WERI-Rb-1 (cell line): ENCODE data around the gene C9orf153.

Source experiments
- DNase-seq: peaks from one replicate; pipeline ENCODE4 v3.0.0-alpha.2; 2020
- H3K27ac ChIP-seq: fragments of 250-450 bp; sonication (Bioruptor Pico); 2 replicates; pipeline ENCODE4 v1.5.1; 2020; ENCODE audit warnings: mild to moderate bottlenecking, moderate library complexity
- H3K27me3 ChIP-seq: fragments of 250-450 bp; sonication (Bioruptor Pico); 2 replicates; pipeline ENCODE4 v1.5.1; 2021; ENCODE audit warnings: mild to moderate bottlenecking, low read depth, moderate library complexity; ENCODE audit not compliant: insufficient read depth, severe bottlenecking
- H3K36me3 ChIP-seq: fragments of 250-450 bp; sonication (Bioruptor Pico); 2 replicates; pipeline ENCODE4 v1.5.1; 2020; ENCODE audit warnings: mild to moderate bottlenecking, moderate library complexity
- H3K4me3 ChIP-seq: 2 replicates; pipeline ENCODE4 v1.5.1; 2011; ENCODE audit warnings: low read depth, mild to moderate bottlenecking, control low read depth, low read length
- H3K9me3 ChIP-seq: fragments of 250-450 bp; sonication (Bioruptor Pico); 2 replicates; pipeline ENCODE4 v1.5.1; 2021; ENCODE audit warnings: mild to moderate bottlenecking, moderate library complexity; ENCODE audit not compliant: severe bottlenecking
- TF ChIP-seq, protein P1 (sequence below): IDR thresholded peaks from 2 replicates; pipeline ENCODE4 v1.5.1; 2011; ENCODE audit warnings: low read depth, mild to moderate bottlenecking, control low read depth, inconsistent platforms, low read length

The C9orf153 gene

DNA sequence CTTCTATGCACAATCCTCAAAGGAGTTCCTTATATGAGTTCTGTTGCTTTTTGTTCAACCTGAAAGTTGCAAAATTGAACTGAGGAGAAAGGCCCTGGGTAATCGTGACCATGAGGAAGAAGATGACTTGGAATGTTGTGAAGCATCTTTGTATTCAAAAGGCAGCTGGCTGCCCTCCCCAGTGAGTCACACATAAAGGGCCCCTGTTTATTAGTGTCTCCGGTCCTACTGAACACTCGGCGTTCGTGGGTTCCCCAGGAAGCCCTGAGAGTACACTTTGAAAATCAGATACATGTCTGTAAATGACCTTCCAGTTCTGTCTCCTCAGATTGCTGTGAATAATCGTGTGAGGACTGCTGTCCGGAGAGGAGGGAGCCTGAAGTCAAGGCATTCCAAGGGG is 73.6 kb downstream of the C9orf153 start:
- no peaks in the 10 kb centered on the region for H3K9me3 ChIP-seq
- no peaks in the 10 kb centered on the region for H3K36me3 ChIP-seq
- H3K4me3 ChIP-seq, result no peak overlapping the region
- DNase-seq, result no peak
- H3K27me3 ChIP-seq, result no peaks in the 10 kb centered on the region
- no peak overlapping the region for H3K27ac ChIP-seq
- TF ChIP-seq, protein P1, sequence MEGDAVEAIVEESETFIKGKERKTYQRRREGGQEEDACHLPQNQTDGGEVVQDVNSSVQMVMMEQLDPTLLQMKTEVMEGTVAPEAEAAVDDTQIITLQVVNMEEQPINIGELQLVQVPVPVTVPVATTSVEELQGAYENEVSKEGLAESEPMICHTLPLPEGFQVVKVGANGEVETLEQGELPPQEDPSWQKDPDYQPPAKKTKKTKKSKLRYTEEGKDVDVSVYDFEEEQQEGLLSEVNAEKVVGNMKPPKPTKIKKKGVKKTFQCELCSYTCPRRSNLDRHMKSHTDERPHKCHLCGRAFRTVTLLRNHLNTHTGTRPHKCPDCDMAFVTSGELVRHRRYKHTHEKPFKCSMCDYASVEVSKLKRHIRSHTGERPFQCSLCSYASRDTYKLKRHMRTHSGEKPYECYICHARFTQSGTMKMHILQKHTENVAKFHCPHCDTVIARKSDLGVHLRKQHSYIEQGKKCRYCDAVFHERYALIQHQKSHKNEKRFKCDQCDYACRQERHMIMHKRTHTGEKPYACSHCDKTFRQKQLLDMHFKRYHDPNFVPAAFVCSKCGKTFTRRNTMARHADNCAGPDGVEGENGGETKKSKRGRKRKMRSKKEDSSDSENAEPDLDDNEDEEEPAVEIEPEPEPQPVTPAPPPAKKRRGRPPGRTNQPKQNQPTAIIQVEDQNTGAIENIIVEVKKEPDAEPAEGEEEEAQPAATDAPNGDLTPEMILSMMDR, result no peak

DNA sequence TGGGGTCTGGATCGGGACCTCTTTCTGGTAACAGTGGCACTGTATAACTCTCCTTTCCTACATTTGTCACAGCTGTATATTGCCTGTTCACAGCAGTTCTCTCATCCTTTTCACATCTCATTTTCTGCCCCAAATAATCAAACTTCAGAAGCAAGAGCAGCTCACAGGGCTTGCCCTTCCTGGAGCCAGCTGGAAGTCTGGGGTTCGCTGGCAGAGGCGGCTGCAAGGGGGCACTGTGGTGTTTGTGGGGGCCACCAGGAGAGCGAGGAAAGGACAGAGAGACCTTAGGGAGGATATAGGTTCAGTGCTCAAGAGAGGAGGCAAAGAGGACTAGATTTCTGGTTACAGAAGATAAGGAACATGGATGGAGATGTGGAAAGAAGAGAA is 75.3 kb downstream of the C9orf153 start:
- Histone ChIP-seq H3K4me3 (no peak overlapping the region), H3K9me3 (no peaks in the 10 kb centered on the region), H3K27ac (no peak overlapping the region), H3K27me3 (no peaks in the 10 kb centered on the region), H3K36me3 (no peaks in the 10 kb centered on the region)
- DNase-seq, result no peak
- TF ChIP-seq, protein P1, result no peak

DNA sequence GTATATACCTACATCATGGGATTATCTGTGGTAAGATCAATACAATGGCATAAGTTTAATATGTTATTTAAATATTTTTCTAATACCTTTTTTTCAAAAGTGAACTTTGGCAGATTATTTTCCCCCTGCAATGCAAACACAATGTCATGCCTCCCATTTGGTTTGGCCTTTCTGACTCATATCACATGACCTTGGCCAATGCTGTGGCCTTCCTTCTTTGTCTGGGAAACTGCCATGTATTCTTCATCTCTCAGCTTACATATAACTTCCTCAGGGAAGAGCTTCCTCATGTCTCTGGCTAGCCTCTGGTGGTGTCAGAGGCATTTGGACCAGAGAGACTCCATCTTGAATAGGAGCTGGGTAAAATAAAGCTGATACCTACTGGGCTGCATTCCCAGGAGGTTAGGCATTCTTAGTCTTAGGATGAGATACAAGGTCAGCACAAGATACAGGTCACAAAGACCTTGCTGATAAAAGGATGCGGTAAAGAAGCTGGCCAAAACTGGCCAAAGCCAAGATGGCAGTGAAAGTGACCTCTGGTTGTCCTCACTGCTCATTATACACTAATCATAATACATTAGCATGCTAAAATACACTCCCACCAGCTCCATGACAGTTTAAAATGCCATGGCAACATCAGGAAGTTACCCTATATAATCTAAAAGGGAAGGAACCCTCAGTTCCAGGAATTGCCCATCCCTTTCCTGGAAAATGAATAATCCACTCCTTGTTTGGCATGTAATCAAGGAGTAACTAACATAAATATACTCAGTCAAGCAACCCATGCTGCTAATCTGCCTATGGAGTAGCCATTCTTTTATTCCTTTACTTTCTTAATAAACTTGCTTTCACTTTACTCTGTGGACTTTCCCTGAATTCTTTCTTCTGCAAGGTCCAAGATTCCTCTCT is 76.0 kb downstream of the C9orf153 start:
- TF ChIP-seq, protein P1, result no peak
- H3K36me3 ChIP-seq, result no peaks in the 10 kb centered on the region
- no peak for DNase-seq
- H3K27ac ChIP-seq, result no peak overlapping the region
- no peak overlapping the region for H3K4me3 ChIP-seq
- H3K9me3 ChIP-seq, result no peaks in the 10 kb centered on the region
- H3K27me3 ChIP-seq, result no peaks in the 10 kb centered on the region

DNA sequence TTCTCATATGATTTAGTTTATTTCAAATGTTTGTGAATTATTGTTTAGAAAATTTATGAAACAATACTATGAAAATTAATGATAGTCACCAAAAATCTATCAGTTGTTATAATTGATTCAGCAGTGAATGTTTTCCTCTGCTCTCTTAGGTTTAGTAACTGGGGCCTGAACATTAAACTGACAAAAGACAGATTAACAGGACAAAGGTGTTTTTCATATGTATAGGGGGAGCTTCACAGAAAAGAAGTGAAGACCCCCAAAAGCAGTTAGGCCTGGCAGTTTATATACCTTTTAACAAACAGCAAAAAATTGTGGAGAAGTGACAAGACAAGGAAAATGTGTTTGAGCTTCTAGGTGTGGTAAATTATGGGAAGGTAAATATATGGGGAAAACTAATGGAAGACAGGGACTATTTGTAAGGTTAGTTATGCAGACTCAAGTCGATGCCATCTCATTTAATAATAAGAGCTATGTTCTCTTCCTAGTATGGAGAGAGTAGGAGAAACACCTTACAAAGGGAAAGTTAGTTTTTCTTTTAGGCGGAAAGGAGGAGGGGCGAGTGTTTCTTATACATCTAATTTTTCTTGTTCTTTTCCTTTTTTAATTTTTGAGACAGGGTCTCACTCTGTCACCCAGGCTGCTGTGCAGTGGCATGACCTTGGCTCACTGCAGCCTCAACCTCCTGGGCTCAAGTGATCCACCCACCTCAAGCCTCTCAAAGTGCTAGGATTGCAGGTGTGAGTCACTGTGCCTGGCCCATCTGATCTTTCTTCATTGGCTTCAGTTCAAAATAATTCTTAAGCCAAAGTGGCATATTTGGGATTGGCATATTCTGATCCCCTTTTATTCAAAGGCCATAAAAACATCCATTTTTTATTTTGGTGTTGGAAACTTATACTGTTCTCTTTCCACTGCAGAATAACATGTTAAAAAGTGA is 77.8 kb downstream of the C9orf153 start:
- Histone ChIP-seq H3K36me3 (no peaks in the 10 kb centered on the region), H3K27me3 (no peaks in the 10 kb centered on the region), H3K27ac (no peak overlapping the region), H3K4me3 (no peak overlapping the region), H3K9me3 (no peaks in the 10 kb centered on the region)
- no peak for DNase-seq
- TF ChIP-seq, protein P1, result no peak

DNA sequence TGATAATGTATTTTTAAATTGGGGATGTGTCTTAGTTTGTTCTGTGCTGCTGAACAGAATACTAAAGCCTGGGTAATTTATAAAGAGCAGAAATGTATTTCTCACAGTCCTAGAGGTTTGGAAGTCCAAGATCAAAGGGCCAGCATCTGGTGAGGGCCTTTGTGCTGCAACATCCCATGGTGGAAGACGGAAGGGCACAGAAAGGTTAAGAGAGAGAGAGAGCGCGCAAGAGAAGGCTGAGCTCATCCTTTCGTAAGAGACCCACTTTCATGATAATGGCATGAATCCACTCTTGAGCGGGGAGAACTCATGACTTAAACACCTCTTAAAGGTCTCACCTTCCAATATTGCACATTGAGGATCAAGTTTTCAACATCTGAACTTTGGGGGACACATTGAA is 81.0 kb downstream of the C9orf153 start:
- Histone ChIP-seq H3K36me3 (no peaks in the 10 kb centered on the region), H3K27ac (no peak overlapping the region), H3K4me3 (no peak overlapping the region), H3K27me3 (no peaks in the 10 kb centered on the region), H3K9me3 (no peaks in the 10 kb centered on the region)
- TF ChIP-seq, protein P1, result no peak
- DNase-seq, result no peak
